H9 (cell line): ENCODE data around the gene URI1. TPM values are rescaled to one million over a fixed set of nuclear protein-coding genes. Genes with fewer than 3 reads are reported as not detected.

ENCODE experiments used
- DNase-seq: peaks from one replicate; pipeline ENCODE4 v3.0.0-alpha.2; 2017
- H2AFZ ChIP-seq: one replicate; pipeline ENCODE4 v1.6.1; 2013; ENCODE audit warnings: mild to moderate bottlenecking, low read length, control low read depth, moderate library complexity
- H2AK5ac ChIP-seq: 2 replicates; pipeline ENCODE4 v1.6.1; 2013; ENCODE audit warnings: low read length, control low read depth, mixed read lengths; ENCODE audit not compliant: insufficient read length
- H2BK120ac ChIP-seq: one replicate; pipeline ENCODE4 v1.6.1; 2013; ENCODE audit warnings: low read depth, mild to moderate bottlenecking, low read length, control low read depth, inconsistent platforms; ENCODE audit not compliant: poor library complexity, severe bottlenecking
- H2BK12ac ChIP-seq: 2 replicates; pipeline ENCODE4 v1.6.1; 2013; ENCODE audit warnings: low read length, control low read depth, mixed read lengths, low read depth; ENCODE audit not compliant: insufficient read length
- H2BK15ac ChIP-seq: 2 replicates; pipeline ENCODE4 v1.6.1; 2013; ENCODE audit warnings: low read depth, low read length, control low read depth
- H2BK20ac ChIP-seq: one replicate; pipeline ENCODE4 v1.6.1; 2013; ENCODE audit warnings: low read depth, mild to moderate bottlenecking, low read length, control low read depth, inconsistent platforms; ENCODE audit not compliant: poor library complexity, severe bottlenecking
- H2BK5ac ChIP-seq: 2 replicates; pipeline ENCODE4 v1.6.1; 2013; ENCODE audit warnings: low read length, control low read depth, mixed read lengths; ENCODE audit not compliant: insufficient read length
- H3K14ac ChIP-seq: 2 replicates; pipeline ENCODE4 v1.6.1; 2013; ENCODE audit warnings: low read length, control low read depth; ENCODE audit not compliant: insufficient read depth
- H3K18ac ChIP-seq: 2 replicates; pipeline ENCODE4 v1.6.1; 2013; ENCODE audit warnings: low read depth, mild to moderate bottlenecking, mixed read lengths, low read length, control low read depth; ENCODE audit not compliant: insufficient read length
- H3K23ac ChIP-seq: 2 replicates; pipeline ENCODE4 v1.6.1; 2013; ENCODE audit warnings: low read length, control low read depth, mixed read lengths, low read depth; ENCODE audit not compliant: insufficient read length
- H3K23me2 ChIP-seq: 2 replicates; pipeline ENCODE4 v1.6.1; 2013; ENCODE audit warnings: low read depth, mild to moderate bottlenecking, mixed read lengths, low read length, control low read depth; ENCODE audit not compliant: insufficient read length, poor library complexity, severe bottlenecking
- H3K27ac ChIP-seq: 2 replicates; pipeline ENCODE4 v1.5.1; 2013; ENCODE audit warnings: low read length, control low read depth, mixed read lengths, low read depth; ENCODE audit not compliant: insufficient read length
- H3K27me3 ChIP-seq: 2 replicates; pipeline ENCODE4 v1.6.1; 2013; ENCODE audit warnings: low read length, control low read depth, inconsistent platforms; ENCODE audit not compliant: insufficient read depth
- H3K4ac ChIP-seq: 2 replicates; pipeline ENCODE4 v1.6.1; 2013; ENCODE audit warnings: low read depth, mild to moderate bottlenecking, control low read depth, inconsistent platforms, low read length, moderate library complexity
- H3K4me1 ChIP-seq: 2 replicates; pipeline ENCODE4 v1.6.1; 2013; ENCODE audit warnings: low read length, control low read depth, inconsistent platforms; ENCODE audit not compliant: insufficient read depth
- H3K4me2 ChIP-seq: 2 replicates; pipeline ENCODE4 v1.6.1; 2013; ENCODE audit warnings: low read length, control low read depth, mixed read lengths; ENCODE audit not compliant: insufficient read length, insufficient read depth
- H3K56ac ChIP-seq: 2 replicates; pipeline ENCODE4 v1.6.1; 2013; ENCODE audit warnings: low read depth, mild to moderate bottlenecking, mixed read lengths, low read length, control low read depth; ENCODE audit not compliant: insufficient read length
- H3K79me1 ChIP-seq: 2 replicates; pipeline ENCODE4 v1.6.1; 2013; ENCODE audit warnings: low read depth, mild to moderate bottlenecking, moderate library complexity, low read length, control low read depth, inconsistent platforms; ENCODE audit not compliant: insufficient read depth, poor library complexity, severe bottlenecking
- H3K79me2 ChIP-seq: 2 replicates; pipeline ENCODE4 v1.6.1; 2013; ENCODE audit warnings: low read length, control low read depth, inconsistent platforms; ENCODE audit not compliant: insufficient read depth
- H3K9ac ChIP-seq: 2 replicates; pipeline ENCODE4 v1.6.1; 2013; ENCODE audit warnings: low read length, control low read depth, mixed read lengths; ENCODE audit not compliant: insufficient read length; ENCODE audit errors: extremely low read depth
- H3K9me3 ChIP-seq: one replicate; pipeline ENCODE4 v1.6.1; 2013; ENCODE audit warnings: low read depth, low read length, inconsistent platforms; ENCODE audit not compliant: control insufficient read depth
- H3T11ph ChIP-seq: one replicate; pipeline ENCODE4 v1.6.1; 2013; ENCODE audit warnings: mild to moderate bottlenecking, low read length, control low read depth, inconsistent platforms
- H4K20me1 ChIP-seq: one replicate; pipeline ENCODE4 v1.6.1; 2013; ENCODE audit not compliant: control insufficient read depth, insufficient read length, insufficient read depth
- H4K5ac ChIP-seq: 2 replicates; pipeline ENCODE4 v1.6.1; 2013; ENCODE audit warnings: low read depth, mild to moderate bottlenecking, mixed read lengths, low read length, control low read depth; ENCODE audit not compliant: insufficient read length
- H4K8ac ChIP-seq: replicated peaks from 2 replicates; pipeline ENCODE4 v1.6.1; 2013; ENCODE audit warnings: low read length, control low read depth, mixed read lengths, low read depth; ENCODE audit not compliant: insufficient read length
- H4K91ac ChIP-seq: 2 replicates; pipeline ENCODE4 v1.6.1; 2013; ENCODE audit warnings: low read depth, mild to moderate bottlenecking, moderate library complexity, mixed read lengths, low read length, control low read depth; ENCODE audit not compliant: insufficient read length
- H3K27ac Mint-ChIP-seq, 3 experiments: 2 replicates in 2 of 3; 3 replicates in 1 of 3; pipeline ENCODE4 v1.8.0; 2020 to 2021; ENCODE audit warnings: mixed read lengths in 3 of 3, mild to moderate bottlenecking in 1 of 3, moderate library complexity in 1 of 3
- H3K27me3 Mint-ChIP-seq: 2 replicates; pipeline ENCODE4 v1.8.0; 2021; ENCODE audit warnings: low read depth, mild to moderate bottlenecking, moderate library complexity, mixed read lengths
- H3K36me3 Mint-ChIP-seq, 3 experiments: 2 replicates in 2 of 3; 3 replicates in 1 of 3; pipeline ENCODE4 v1.8.0; 2020 to 2021; ENCODE audit warnings: low read depth in 3 of 3, mixed read lengths in 3 of 3; ENCODE audit not compliant: insufficient read depth in 1 of 3
- H3K4me1 Mint-ChIP-seq, 2 experiments: 2 replicates each; pipeline ENCODE4 v1.8.0; 2020; ENCODE audit warnings: mixed read lengths in 2 of 2
- H3K4me3 Mint-ChIP-seq, 2 experiments: 2 replicates in 1 of 2; 3 replicates in 1 of 2; pipeline ENCODE4 v1.8.0; 2020 to 2021; ENCODE audit warnings: mild to moderate bottlenecking in 2 of 2, mixed read lengths in 2 of 2, moderate library complexity in 1 of 2
- H3K9me3 Mint-ChIP-seq, 2 experiments: 2 replicates in 1 of 2; 3 replicates in 1 of 2; pipeline ENCODE4 v1.8.0; 2020; ENCODE audit warnings: mild to moderate bottlenecking in 2 of 2, mixed read lengths in 2 of 2, moderate library complexity in 1 of 2
- CTCF ChIP-seq: fragments of 200-600 bp; sonication (generic); conservative IDR thresholded peaks from 3 replicates; pipeline ENCODE4 v1.8.0; 2021; ENCODE audit warnings: antibody characterized with exemption, mild to moderate bottlenecking
- WGBS: extraction: QIAGEN DNeasy Blood & Tissue Kit; methylation state at CpG from one replicate; pipeline ENCODE4 v1.1.7; 2013; ENCODE audit warnings: missing lambda C conversion rate, low lambda C conversion rate, mixed read lengths; ENCODE audit not compliant: insufficient read length; ENCODE audit errors: extremely low coverage; 5-methylcytosine and 5-hydroxymethylcytosine counted together
- total RNA-seq: library from RNA; stranded (reverse); gene quantifications from 2 replicates; pipeline ENCODE4 v1.2.1, GENCODE V29; 2021

The URI1 gene
- total RNA-seq, 1 experiment from 2014 or later, result 54.3 TPM

GRCh38 chr19:29926801-29927200 lies 15.2 kb upstream of the URI1 start:
- Histone ChIP-seq H2AK5ac (no peak overlapping the region), H3K14ac (no peak overlapping the region), H3K4me1 (no peaks in the 10 kb centered on the region), H2BK15ac (no peak overlapping the region), H2AFZ (no peak overlapping the region), H3T11ph (no peak overlapping the region), H3K9me3 (no peaks in the 10 kb centered on the region), H4K5ac (no peak overlapping the region), H3K27me3 (no peaks in the 10 kb centered on the region), H3K4ac (no peak overlapping the region), H3K79me1 (no peaks in the 10 kb centered on the region), H2BK20ac (no peak overlapping the region), H3K56ac (no peak overlapping the region), H2BK12ac (no peak overlapping the region), H4K91ac (no peak overlapping the region), H3K4me2 (no peak overlapping the region), H3K23me2 (no peaks in the 10 kb centered on the region), H4K20me1 (no peaks in the 10 kb centered on the region), H3K9ac (no peak overlapping the region), H3K79me2 (no peaks in the 10 kb centered on the region), H3K27ac (no peak overlapping the region), H4K8ac (no peak overlapping the region), H2BK120ac (no peak overlapping the region), H3K18ac (no peak overlapping the region), H3K23ac (no peak overlapping the region), H2BK5ac (no peak overlapping the region)
- H3K4me3 Mint-ChIP-seq, result no peak overlapping the region
- no peak for TF ChIP-seq CTCF
- no peaks in the 10 kb centered on the region for H3K36me3 Mint-ChIP-seq
- H3K4me1 Mint-ChIP-seq, result peaks cover 10 to 23% of the 10 kb centered on the region in 2 experiments
- no CpG with 5 or more reads among the region's 5 CpGs for WGBS
- H3K27me3 Mint-ChIP-seq, result peaks cover 1% of the 10 kb centered on the region
- H3K27ac Mint-ChIP-seq, result no peak overlapping the region
- no peak for DNase-seq
- H3K9me3 Mint-ChIP-seq, result peaks cover 0 to 3% of the 10 kb centered on the region in 2 experiments; a peak in 1 of 5 replicates
